ENCODE data around the gene ABHD11.
"Not testable (repeated sequence)": the region's sequence is repeated elsewhere in the genome, so short reads cannot be mapped to it uniquely, and the experiment has no call there.

- TF ChIP-seq POLR2A, POLR2AphosphoS5 (IDR thresholded peaks at IDR 0.05; ENCODE audit: low read depth, low read length): not testable (repeated sequence)
These were observed 18.2 kb downstream of the ABHD11 start for GRCh38 chr7:73720443-73720842.

Data from GM12891 (cell line).